ENCODE data around the gene KPNA6. TPM values are rescaled to one million over a fixed set of nuclear protein-coding genes. Genes with fewer than 3 reads are reported as not detected.

KPNA6 gene
- total and polyA plus RNA-seq, 2 donors (not counting 3 experiments of a cell fraction or from before 2014, with no cell fraction given), result 22.1 to 85.6 TPM

DNA sequence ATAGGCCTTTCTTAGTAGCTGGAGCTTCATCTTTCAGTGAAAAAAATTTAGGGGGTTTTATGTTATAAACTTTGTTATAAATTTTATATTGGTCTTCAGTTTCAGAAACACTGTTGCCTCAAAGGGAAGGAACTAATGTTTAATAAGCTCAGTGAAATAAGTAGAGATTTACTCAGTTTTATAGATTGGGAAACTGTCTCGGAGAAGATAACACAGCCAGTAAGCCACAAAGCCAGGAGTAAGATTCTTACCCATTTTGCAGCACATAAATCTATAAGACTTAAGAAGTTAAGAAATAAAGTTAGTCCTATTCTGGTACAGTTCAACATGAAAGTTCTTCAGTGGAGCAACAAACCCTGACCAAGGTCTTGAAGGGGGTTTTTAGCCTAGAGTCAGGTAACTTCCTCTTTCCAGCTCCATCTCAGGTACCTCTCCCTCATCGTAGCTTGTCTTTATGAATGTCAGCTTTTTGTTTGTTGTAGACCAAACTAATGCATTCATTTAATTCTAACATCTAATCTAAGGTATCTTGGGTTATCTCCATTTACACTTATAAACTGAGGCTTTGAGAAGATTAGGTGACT lies 3.3 kb downstream of the KPNA6 start:
- CTCF ChIA-PET, result interaction anchor here (0.9 to 1.4 kb wide), 4 partner anchors 10 to 137 kb away, joined by 3 to 7 read pairs (median 4); no protein-coding TSS in a partner anchor
- Histone ChIP-seq H3K36me3 (ENCODE audit: control insufficient read depth in 2 of 2, extremely low read depth in 1 of 2, insufficient read depth in 2 of 2, low read length in 2 of 2) (peaks cover 0 to 2% of the 10 kb centered on the region in 2 experiments), H3K9ac (replicated peaks; ENCODE audit: extremely low read depth, insufficient read depth, low read length) (no peak overlapping the region), H3K9me3 (replicated peaks; ENCODE audit: control insufficient read depth, insufficient read depth, low read length) (no peaks in the 10 kb centered on the region), H3K79me2 (ENCODE audit: control insufficient read depth, insufficient read depth, low read length) (peaks cover 76% of the 10 kb centered on the region), H3K4me3 (replicated peaks in 1 of 3; ENCODE audit: insufficient read depth in 1 of 3, low read depth in 1 of 3, low read length in 3 of 3) (no peak overlapping the region), H4K20me1 (replicated peaks; ENCODE audit: control insufficient read depth, extremely low read depth, insufficient read depth, low read length) (no peaks in the 10 kb centered on the region), H3K27me3 (ENCODE audit: control insufficient read depth in 2 of 2, insufficient read depth in 2 of 2, low read length in 2 of 2) (no peaks in the 10 kb centered on the region), H3K4me1 (ENCODE audit: control insufficient read depth, extremely low read depth, insufficient read depth, low read length) (peaks cover 8% of the 10 kb centered on the region), H3K4me2 (ENCODE audit: insufficient read depth, low read length) (no peak overlapping the region), H3K9me1 (replicated peaks; ENCODE audit: control insufficient read depth, extremely low read depth, insufficient read depth, low read length) (no peaks in the 10 kb centered on the region), H2AFZ (ENCODE audit: low read depth, low read length) (no peak overlapping the region), H3K27ac (ENCODE audit: insufficient read depth, low read depth, low read length) (no peak overlapping the region)
- FAIRE-seq (no peak), DNase-seq (ENCODE audit: low read depth, low spot score) (no peak)
- intact Hi-C loops (cut with micrococcal nuclease), result no loop called here
- dilution Hi-C loops (cut with MboI; ENCODE audit: extremely low pct_ligation_motif_present, low sequenced_read_pairs), result no loop called here
- BruUV-seq (replicated peaks), result no TSS peak
- POLR2A ChIA-PET, result no interaction called here
- TF ChIP-seq POLR2A (IDR thresholded peaks at IDR 0.05; ENCODE audit: low read depth, low read length) (no peak), JUN (IDR thresholded peaks at IDR 0.05; ENCODE audit: borderline replicate concordance, insufficient read depth, insufficient read length, low read depth) (no peak), POLR2AphosphoS5 (IDR thresholded peaks at IDR 0.05; ENCODE audit: insufficient read depth, low read depth, low read length) (no peak), FOS (IDR thresholded peaks at IDR 0.05; ENCODE audit: borderline replicate concordance, insufficient read depth, low read length) (no peak), EZH2 (IDR thresholded peaks at IDR 0.05; ENCODE audit: borderline replicate concordance, low read depth, low read length, severe bottlenecking) (no peak), GATA2 (IDR thresholded peaks at IDR 0.05; ENCODE audit: insufficient read depth, insufficient read length, low read depth, low read length) (no peak), MYC (IDR thresholded peaks at IDR 0.05; ENCODE audit: low read depth, low read length) (no peak)
- TF ChIP-seq, protein P1, sequence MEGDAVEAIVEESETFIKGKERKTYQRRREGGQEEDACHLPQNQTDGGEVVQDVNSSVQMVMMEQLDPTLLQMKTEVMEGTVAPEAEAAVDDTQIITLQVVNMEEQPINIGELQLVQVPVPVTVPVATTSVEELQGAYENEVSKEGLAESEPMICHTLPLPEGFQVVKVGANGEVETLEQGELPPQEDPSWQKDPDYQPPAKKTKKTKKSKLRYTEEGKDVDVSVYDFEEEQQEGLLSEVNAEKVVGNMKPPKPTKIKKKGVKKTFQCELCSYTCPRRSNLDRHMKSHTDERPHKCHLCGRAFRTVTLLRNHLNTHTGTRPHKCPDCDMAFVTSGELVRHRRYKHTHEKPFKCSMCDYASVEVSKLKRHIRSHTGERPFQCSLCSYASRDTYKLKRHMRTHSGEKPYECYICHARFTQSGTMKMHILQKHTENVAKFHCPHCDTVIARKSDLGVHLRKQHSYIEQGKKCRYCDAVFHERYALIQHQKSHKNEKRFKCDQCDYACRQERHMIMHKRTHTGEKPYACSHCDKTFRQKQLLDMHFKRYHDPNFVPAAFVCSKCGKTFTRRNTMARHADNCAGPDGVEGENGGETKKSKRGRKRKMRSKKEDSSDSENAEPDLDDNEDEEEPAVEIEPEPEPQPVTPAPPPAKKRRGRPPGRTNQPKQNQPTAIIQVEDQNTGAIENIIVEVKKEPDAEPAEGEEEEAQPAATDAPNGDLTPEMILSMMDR (IDR thresholded peaks at IDR 0.05; ENCODE audit: extremely low read depth in 1 of 2, insufficient read depth in 1 of 2, low read depth in 1 of 2, low read length in 2 of 2), result no peak
- TF ChIP-seq, protein P2, sequence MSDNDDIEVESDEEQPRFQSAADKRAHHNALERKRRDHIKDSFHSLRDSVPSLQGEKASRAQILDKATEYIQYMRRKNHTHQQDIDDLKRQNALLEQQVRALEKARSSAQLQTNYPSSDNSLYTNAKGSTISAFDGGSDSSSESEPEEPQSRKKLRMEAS (IDR thresholded peaks at IDR 0.05; ENCODE audit: insufficient read depth, insufficient read length), result no peak

Data from endothelial cell of umbilical vein (primary cell).